ENCODE data around the gene PARP11.

PARP11 gene

DNA sequence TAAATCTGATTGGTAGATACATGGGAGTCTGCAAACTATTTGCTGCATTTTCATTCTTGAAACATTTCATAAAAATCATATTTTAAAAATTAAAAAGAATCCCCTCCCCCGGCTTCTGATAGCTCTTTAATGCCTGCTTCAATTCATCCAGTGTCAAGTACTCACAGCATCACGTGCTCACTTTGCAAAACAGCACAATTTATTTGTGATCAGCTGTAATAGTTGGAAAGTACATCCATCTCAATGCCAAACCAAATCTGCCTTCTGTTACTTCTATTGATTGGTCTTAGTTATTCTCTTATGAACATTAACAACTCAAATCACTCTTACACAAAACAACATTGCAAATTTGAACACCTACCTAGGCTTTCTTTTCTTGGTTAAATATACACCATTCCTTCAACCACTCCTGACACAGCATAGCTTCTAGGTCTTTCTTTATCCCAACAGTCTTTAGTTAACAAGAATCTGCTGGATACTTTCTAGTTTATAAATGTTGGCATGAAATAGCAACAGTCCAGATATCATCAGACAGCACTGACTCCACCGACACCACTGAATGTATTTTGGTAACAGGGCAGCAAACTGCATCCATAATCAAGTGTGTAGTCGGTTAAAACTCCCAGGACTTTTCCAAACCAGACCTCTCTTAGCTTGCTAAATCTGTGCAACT lies 58.0 kb downstream of the PARP11 start:
- no peaks in the 10 kb centered on the region for H4K20me1 ChIP-seq (ENCODE audit: insufficient read depth, low read length)
- no peak overlapping the region for H3K4me2 ChIP-seq (ENCODE audit: insufficient read depth, low read length)
- no peaks in the 10 kb centered on the region for H3K79me2 ChIP-seq (ENCODE audit: insufficient read depth, low read length)
- H3K9me3 ChIP-seq (ENCODE audit: insufficient read depth, low read length, severe bottlenecking) = no peaks in the 10 kb centered on the region
- H3K4me3 ChIP-seq (ENCODE audit: low read depth in 1 of 2, low read length in 2 of 2) = no peak overlapping the region
- H3K4me1 ChIP-seq (ENCODE audit: insufficient read depth, low read length) = peaks cover 18% of the 10 kb centered on the region
- H2AFZ ChIP-seq (ENCODE audit: low read depth, low read length) = no peak overlapping the region
- H3K36me3 ChIP-seq (ENCODE audit: insufficient read depth, low read length) = peaks cover 7% of the 10 kb centered on the region; the same call in 1 of the 2 replicates
- TF ChIP-seq, protein P1, sequence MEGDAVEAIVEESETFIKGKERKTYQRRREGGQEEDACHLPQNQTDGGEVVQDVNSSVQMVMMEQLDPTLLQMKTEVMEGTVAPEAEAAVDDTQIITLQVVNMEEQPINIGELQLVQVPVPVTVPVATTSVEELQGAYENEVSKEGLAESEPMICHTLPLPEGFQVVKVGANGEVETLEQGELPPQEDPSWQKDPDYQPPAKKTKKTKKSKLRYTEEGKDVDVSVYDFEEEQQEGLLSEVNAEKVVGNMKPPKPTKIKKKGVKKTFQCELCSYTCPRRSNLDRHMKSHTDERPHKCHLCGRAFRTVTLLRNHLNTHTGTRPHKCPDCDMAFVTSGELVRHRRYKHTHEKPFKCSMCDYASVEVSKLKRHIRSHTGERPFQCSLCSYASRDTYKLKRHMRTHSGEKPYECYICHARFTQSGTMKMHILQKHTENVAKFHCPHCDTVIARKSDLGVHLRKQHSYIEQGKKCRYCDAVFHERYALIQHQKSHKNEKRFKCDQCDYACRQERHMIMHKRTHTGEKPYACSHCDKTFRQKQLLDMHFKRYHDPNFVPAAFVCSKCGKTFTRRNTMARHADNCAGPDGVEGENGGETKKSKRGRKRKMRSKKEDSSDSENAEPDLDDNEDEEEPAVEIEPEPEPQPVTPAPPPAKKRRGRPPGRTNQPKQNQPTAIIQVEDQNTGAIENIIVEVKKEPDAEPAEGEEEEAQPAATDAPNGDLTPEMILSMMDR (IDR thresholded peaks at IDR 0.05; ENCODE audit: borderline replicate concordance, extremely low read depth, low read length, poor library complexity, severe bottlenecking) = no peak
- no peak for TF ChIP-seq EZH2 (IDR thresholded peaks at IDR 0.05; ENCODE audit: borderline replicate concordance, low read depth, low read length, severe bottlenecking)
- no peak overlapping the region for H3K9ac ChIP-seq (ENCODE audit: low read depth, low read length)
- H3K27ac ChIP-seq (ENCODE audit: low read length) = no peak overlapping the region
- ATAC-seq (ENCODE audit: insufficient read depth, low read depth) (no peak), DNase-seq (no peak)
- H3K27me3 ChIP-seq (ENCODE audit: insufficient read depth, low read length, poor library complexity) = no peaks in the 10 kb centered on the region

DNA sequence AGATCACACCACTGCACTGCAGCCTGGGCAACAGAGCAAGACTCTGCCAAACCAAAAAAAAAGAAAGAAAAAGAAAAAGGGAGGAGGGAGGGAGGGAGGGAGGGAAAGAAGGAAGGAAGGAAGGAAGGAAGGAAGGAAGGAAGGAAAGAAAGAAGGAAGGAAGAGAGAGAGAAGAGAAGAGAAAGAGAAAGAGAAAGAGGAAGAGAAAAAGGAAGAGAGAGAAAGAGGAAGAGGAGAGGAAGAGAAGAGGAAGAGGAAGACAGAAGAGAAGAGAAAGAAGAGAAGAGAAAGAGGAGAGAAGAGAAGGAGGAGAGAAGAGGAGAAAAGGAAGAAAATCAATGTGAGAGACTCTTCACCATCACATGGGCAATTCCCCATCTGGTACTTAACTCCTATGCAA lies 62.7 kb downstream of the PARP11 start:
- Histone ChIP-seq H3K9me3 (ENCODE audit: insufficient read depth, low read length, severe bottlenecking) (no peaks in the 10 kb centered on the region), H3K9ac (ENCODE audit: low read depth, low read length) (no peak overlapping the region), H4K20me1 (ENCODE audit: insufficient read depth, low read length) (no peaks in the 10 kb centered on the region), H3K27ac (ENCODE audit: low read length) (no peak overlapping the region), H3K4me3 (ENCODE audit: low read depth in 1 of 2, low read length in 2 of 2) (no peak overlapping the region), H3K4me2 (ENCODE audit: insufficient read depth, low read length) (no peak overlapping the region), H2AFZ (ENCODE audit: low read depth, low read length) (no peak overlapping the region), H3K36me3 (ENCODE audit: insufficient read depth, low read length) (no peaks in the 10 kb centered on the region), H3K27me3 (ENCODE audit: insufficient read depth, low read length, poor library complexity) (no peaks in the 10 kb centered on the region), H3K79me2 (ENCODE audit: insufficient read depth, low read length) (no peaks in the 10 kb centered on the region), H3K4me1 (ENCODE audit: insufficient read depth, low read length) (no peaks in the 10 kb centered on the region)
- TF ChIP-seq, protein P1 (IDR thresholded peaks at IDR 0.05; ENCODE audit: borderline replicate concordance, extremely low read depth, low read length, poor library complexity, severe bottlenecking) = no peak
- TF ChIP-seq EZH2 (IDR thresholded peaks at IDR 0.05; ENCODE audit: borderline replicate concordance, low read depth, low read length, severe bottlenecking) = no peak
- DNase-seq (no peak), ATAC-seq (ENCODE audit: insufficient read depth, low read depth) (no peak)

DNA sequence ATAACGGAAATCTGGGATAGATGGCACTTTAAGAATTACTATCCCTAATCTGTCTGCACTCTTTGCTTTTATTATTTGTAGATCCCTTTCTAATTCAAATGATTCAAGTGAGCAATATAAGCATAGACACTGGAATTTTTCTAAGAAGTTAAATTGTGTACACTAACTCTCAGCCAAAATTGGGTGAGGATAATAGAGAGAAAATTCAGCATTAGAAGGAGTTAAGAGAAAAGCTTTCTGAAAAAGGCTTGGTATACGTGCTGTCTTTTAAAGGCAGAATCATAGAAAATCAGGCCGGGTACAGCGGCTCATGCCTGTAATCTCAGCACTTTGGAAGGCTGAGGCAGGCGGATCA lies 63.2 kb downstream of the PARP11 start:
- no peak overlapping the region for H2AFZ ChIP-seq (ENCODE audit: low read depth, low read length)
- H3K4me3 ChIP-seq (ENCODE audit: low read depth in 1 of 2, low read length in 2 of 2) = no peak overlapping the region
- H3K4me1 ChIP-seq (ENCODE audit: insufficient read depth, low read length) = no peaks in the 10 kb centered on the region
- no peak for DNase-seq
- TF ChIP-seq, protein P1 (IDR thresholded peaks at IDR 0.05; ENCODE audit: borderline replicate concordance, extremely low read depth, low read length, poor library complexity, severe bottlenecking) = no peak
- no peak for TF ChIP-seq EZH2 (IDR thresholded peaks at IDR 0.05; ENCODE audit: borderline replicate concordance, low read depth, low read length, severe bottlenecking)
- no peaks in the 10 kb centered on the region for H3K27me3 ChIP-seq (ENCODE audit: insufficient read depth, low read length, poor library complexity)
- no peak for ATAC-seq (ENCODE audit: insufficient read depth, low read depth)
- no peak overlapping the region for H3K9ac ChIP-seq (ENCODE audit: low read depth, low read length)
- no peaks in the 10 kb centered on the region for H4K20me1 ChIP-seq (ENCODE audit: insufficient read depth, low read length)
- H3K9me3 ChIP-seq (ENCODE audit: insufficient read depth, low read length, severe bottlenecking) = no peaks in the 10 kb centered on the region
- no peaks in the 10 kb centered on the region for H3K36me3 ChIP-seq (ENCODE audit: insufficient read depth, low read length)
- no peaks in the 10 kb centered on the region for H3K79me2 ChIP-seq (ENCODE audit: insufficient read depth, low read length)
- H3K27ac ChIP-seq (ENCODE audit: low read length) = no peak overlapping the region
- H3K4me2 ChIP-seq (ENCODE audit: insufficient read depth, low read length) = no peak overlapping the region

Measured in DND-41 (cell line).